MCF 10A (cell line): ENCODE results near the gene RBPJ. TPM values are rescaled to one million over a fixed set of nuclear protein-coding genes. Genes with fewer than 3 reads are reported as not detected.

Experiments used
- BruUV-seq: library from RNA; stranded (reverse); fragments of 400-500 nt; replicated peaks from 2 replicates; lab custom pipeline; 2021; lab: Mats Ljungman, UMichigan
- CTCF ChIA-PET: fragments of 300-600 bp; sonication (Branson Sonifier 250); formaldehyde crosslinking; extraction: SDS; loops from one replicate; lab custom pipeline; 2021; ENCODE audit warnings: antibody characterized with exemption, inconsistent platforms; lab: Yijun Ruan, JAX
- POLR2A ChIA-PET: fragments of 300-600, 350-650 bp; sonication (Branson Sonifier 250); formaldehyde crosslinking; extraction: SDS; loops from one replicate; lab custom pipeline; 2020; ENCODE audit warnings: antibody characterized with exemption, inconsistent platforms; lab: Yijun Ruan, JAX
- DNase-seq: peaks from one replicate; pipeline ENCODE4 v3.0.0-alpha.2; 2018; ENCODE audit not compliant: unreplicated experiment
- H3K27ac Mint-ChIP-seq: one replicate; pipeline ENCODE4 v1.8.0; 2022; ENCODE audit warnings: mild to moderate bottlenecking, low read depth, mixed read lengths; ENCODE audit not compliant: unreplicated experiment
- H3K27me3 Mint-ChIP-seq: one replicate; pipeline ENCODE4 v1.8.0; 2022; ENCODE audit warnings: mixed read lengths; ENCODE audit not compliant: insufficient read depth, unreplicated experiment
- H3K36me3 Mint-ChIP-seq: one replicate; pipeline ENCODE4 v1.8.0; 2022; ENCODE audit warnings: mild to moderate bottlenecking, moderate library complexity, mixed read lengths; ENCODE audit not compliant: insufficient read depth, unreplicated experiment
- H3K4me1 Mint-ChIP-seq: one replicate; pipeline ENCODE4 v1.8.0; 2022; ENCODE audit warnings: mixed read lengths; ENCODE audit not compliant: insufficient read depth, unreplicated experiment
- H3K4me3 Mint-ChIP-seq: one replicate; pipeline ENCODE4 v1.8.0; 2022; ENCODE audit warnings: mild to moderate bottlenecking, moderate library complexity, mixed read lengths; ENCODE audit not compliant: unreplicated experiment
- H3K9me3 Mint-ChIP-seq: one replicate; pipeline ENCODE4 v1.8.0; 2022; ENCODE audit warnings: mixed read lengths; ENCODE audit not compliant: unreplicated experiment
- CTCF ChIP-seq: fragments of 200-600 bp; IDR thresholded peaks from one replicate; pipeline ENCODE4 v1.8.0; 2022; ENCODE audit warnings: antibody characterized with exemption, mild to moderate bottlenecking; ENCODE audit not compliant: unreplicated experiment
- intact Hi-C: fragments of 100-400 bp; cut with micrococcal nuclease; formaldehyde crosslinking; loops from 2 replicates; pipeline ENCODE4 v1.14.1; 2022
- total RNA-seq: library from RNA; stranded (reverse); gene quantifications from 2 replicates; pipeline ENCODE4 v1.2.3, GENCODE V29; 2022

The RBPJ gene
- total RNA-seq, 1 experiment from 2014 or later, result 74.4 TPM

- Mint-ChIP-seq H3K9me3 (no peaks in the 10 kb centered on the region), H3K27me3 (no peaks in the 10 kb centered on the region), H3K27ac (no peak overlapping the region), H3K4me3 (no peak overlapping the region), H3K36me3 (peaks cover 7% of the 10 kb centered on the region), H3K4me1 (peaks cover 45% of the 10 kb centered on the region)
- POLR2A ChIA-PET, result interaction anchor here (0.7 to 2.0 kb wide), 4 partner anchors 12 to 338 kb away, joined by 3 to 5 read pairs (median 4); no protein-coding TSS in a partner anchor
- CTCF ChIA-PET, result interaction anchor here (0.6 to 10.5 kb wide), 7 partner anchors 84 to 520 kb away, joined by 3 to 157 read pairs (median 9); no protein-coding TSS in a partner anchor
- BruUV-seq, result no TSS peak
- intact Hi-C loops, result no loop called here
- TF ChIP-seq CTCF, result no peak
- no peak for DNase-seq
These were observed 6.0 kb downstream of the RBPJ start for GRCh38 chr4:26326791-26327190.

- ChIA-PET POLR2A (interaction anchor here (0.8 to 1.4 kb wide), 9 partner anchors 10 to 308 kb away, joined by 3 to 5 read pairs (median 3); no protein-coding TSS in a partner anchor), CTCF (interaction anchor here (0.6 to 10.5 kb wide), 41 partner anchors 9 to 626 kb away, joined by 3 to 157 read pairs (median 6); partner anchors contain the start of gene RBPJ)
- TF ChIP-seq CTCF, result peak; percentile 54
- no peak overlapping the region for H3K27ac Mint-ChIP-seq
- no peak overlapping the region for H3K4me3 Mint-ChIP-seq
- intact Hi-C loops, result loop anchor here (1.0 to 5.0 kb wide), 3 partner anchors 80 to 682 kb away; no protein-coding TSS in a partner anchor
- H3K4me1 Mint-ChIP-seq, result peaks cover 32% of the 10 kb centered on the region
- H3K36me3 Mint-ChIP-seq, result peaks cover 6% of the 10 kb centered on the region
- BruUV-seq, result no TSS peak
- peak; percentile 69 for DNase-seq
- no peaks in the 10 kb centered on the region for H3K27me3 Mint-ChIP-seq
- no peaks in the 10 kb centered on the region for H3K9me3 Mint-ChIP-seq
These were observed 9.5 kb downstream of the RBPJ start for GRCh38 chr4:26330186-26330787.

- no peak for DNase-seq
These were observed 10.1 kb downstream of the RBPJ start for GRCh38 chr4:26330946-26331345.

More at GRCh38 chr4:26330946-26331345, 10.1 kb downstream of the RBPJ start:
- Mint-ChIP-seq H3K4me1 (peaks cover 31% of the 10 kb centered on the region), H3K9me3 (no peaks in the 10 kb centered on the region), H3K4me3 (no peak overlapping the region), H3K36me3 (peaks cover 10% of the 10 kb centered on the region), H3K27me3 (no peaks in the 10 kb centered on the region), H3K27ac (no peak overlapping the region)
- POLR2A ChIA-PET, result interaction anchor here (0.7 to 1.4 kb wide), 8 partner anchors 11 to 341 kb away, joined by 3 to 5 read pairs (median 3); no protein-coding TSS in a partner anchor
- no peak for TF ChIP-seq CTCF
- intact Hi-C loops, result loop anchor here (1.0 to 5.0 kb wide), 3 partner anchors 79 to 681 kb away; no protein-coding TSS in a partner anchor
- BruUV-seq, result no TSS peak
- CTCF ChIA-PET, result interaction anchor here (0.6 to 10.5 kb wide), 33 partner anchors 10 to 625 kb away, joined by 3 to 157 read pairs (median 6); partner anchors contain the start of gene RBPJ
